DOHH2 (cell line): ENCODE measurements around the gene PPM1F.

Experiments used
- H3F3A ChIP-seq: fragments of 200-600 bp; sonication (generic), shearing (Covaris generic); 2 replicates; pipeline ENCODE4 v1.6.0; 2016; ENCODE audit warnings: antibody characterized with exemption, mild to moderate bottlenecking; ENCODE audit not compliant: control insufficient read depth, insufficient read depth
- H3K27ac ChIP-seq: fragments of 200-600 bp; sonication (generic); 2 replicates; pipeline ENCODE4 v1.5.1; 2014; ENCODE audit warnings: low read depth, mild to moderate bottlenecking, low read length, moderate library complexity
- H3K27me3 ChIP-seq: fragments of 200-600 bp; sonication (generic); 2 replicates; pipeline ENCODE4 v1.6.1; 2014; ENCODE audit warnings: mild to moderate bottlenecking, low read length, mixed read lengths; ENCODE audit not compliant: control insufficient read depth
- H3K36me3 ChIP-seq: fragments of 200-600 bp; sonication (generic); 2 replicates; pipeline ENCODE4 v1.6.1; 2014; ENCODE audit warnings: mild to moderate bottlenecking, low read length, moderate library complexity, mixed read lengths; ENCODE audit not compliant: control insufficient read depth
- H3K4me1 ChIP-seq: fragments of 200-600 bp; sonication (generic); 2 replicates; pipeline ENCODE4 v1.6.1; 2014; ENCODE audit warnings: mild to moderate bottlenecking, low read length, mixed read lengths; ENCODE audit not compliant: control insufficient read depth
- H3K4me2 ChIP-seq: fragments of 200-600 bp; sonication (generic); 2 replicates; pipeline ENCODE4 v1.6.0; 2014; ENCODE audit warnings: mild to moderate bottlenecking, low read length, moderate library complexity
- H3K4me3 ChIP-seq: fragments of 200-600 bp; sonication (generic); 2 replicates; pipeline ENCODE4 v1.5.1; 2014; ENCODE audit warnings: mild to moderate bottlenecking, low read length, mixed read lengths
- H3K79me2 ChIP-seq: fragments of 200-600 bp; sonication (generic); 2 replicates; pipeline ENCODE4 v1.6.1; 2014; ENCODE audit warnings: mild to moderate bottlenecking, low read length, mixed read lengths; ENCODE audit not compliant: control insufficient read depth
- H3K9me2 ChIP-seq: fragments of 200-600 bp; sonication (generic); replicated peaks from 2 replicates; pipeline ENCODE4 v1.6.1; 2014; ENCODE audit warnings: mild to moderate bottlenecking, low read length, mixed read lengths; ENCODE audit not compliant: control insufficient read depth
- H3K9me3 ChIP-seq: fragments of 200-600 bp; sonication (generic); 2 replicates; pipeline ENCODE4 v1.6.1; 2014; ENCODE audit warnings: antibody characterized with exemption, low read length, mixed read lengths; ENCODE audit not compliant: control insufficient read depth, insufficient read depth
- H4K20me1 ChIP-seq: fragments of 200-600 bp; sonication (generic); 2 replicates; pipeline ENCODE4 v1.6.0; 2014; ENCODE audit warnings: low read depth, mild to moderate bottlenecking, antibody characterized with exemption, low read length, moderate library complexity; ENCODE audit not compliant: control insufficient read depth, insufficient read depth
- CTCF ChIP-seq: fragments of 200-600 bp; sonication (generic); IDR thresholded peaks from one replicate; pipeline ENCODE4 v1.5.1; 2014; ENCODE audit warnings: antibody characterized with exemption, mild to moderate bottlenecking, low read depth, low read length; ENCODE audit not compliant: poor library complexity, severe bottlenecking
- EZH2phosphoT487 ChIP-seq: fragments of 200-600 bp; sonication (generic); IDR thresholded peaks from 2 replicates; pipeline ENCODE4 v1.6.1; 2017; ENCODE audit warnings: borderline replicate concordance, mild to moderate bottlenecking, antibody characterized with exemption, low read length, moderate library complexity, mixed read lengths

Gene PPM1F

GRCh38 chr22:21917959-21918261, 34.7 kb downstream of the PPM1F start:
- TF ChIP-seq EZH2phosphoT487 (no peak), CTCF (no peak)

GRCh38 chr22:21917181-21917958, 35.3 kb downstream of the PPM1F start:
- Histone ChIP-seq H3K27ac (no peak overlapping the region), H3F3A (no peaks in the 10 kb centered on the region), H3K36me3 (no peaks in the 10 kb centered on the region), H4K20me1 (no peaks in the 10 kb centered on the region), H3K4me1 (no peaks in the 10 kb centered on the region), H3K79me2 (no peaks in the 10 kb centered on the region), H3K27me3 (no peaks in the 10 kb centered on the region), H3K4me3 (no peak overlapping the region), H3K9me2 (no peaks in the 10 kb centered on the region), H3K4me2 (no peak overlapping the region), H3K9me3 (no peaks in the 10 kb centered on the region)
- TF ChIP-seq CTCF, result no peak

More at GRCh38 chr22:21917959-21918261, 34.7 kb downstream of the PPM1F start:
- no peaks in the 10 kb centered on the region for H3K79me2 ChIP-seq
- H3K27ac ChIP-seq, result no peak overlapping the region
- no peak overlapping the region for H3K4me3 ChIP-seq
- no peaks in the 10 kb centered on the region for H3K36me3 ChIP-seq
- H3K4me1 ChIP-seq, result no peaks in the 10 kb centered on the region
- no peaks in the 10 kb centered on the region for H3K27me3 ChIP-seq
- H3F3A ChIP-seq, result no peaks in the 10 kb centered on the region
- no peaks in the 10 kb centered on the region for H3K9me2 ChIP-seq
- no peaks in the 10 kb centered on the region for H4K20me1 ChIP-seq
- H3K9me3 ChIP-seq, result no peaks in the 10 kb centered on the region
- no peak overlapping the region for H3K4me2 ChIP-seq

DNA sequence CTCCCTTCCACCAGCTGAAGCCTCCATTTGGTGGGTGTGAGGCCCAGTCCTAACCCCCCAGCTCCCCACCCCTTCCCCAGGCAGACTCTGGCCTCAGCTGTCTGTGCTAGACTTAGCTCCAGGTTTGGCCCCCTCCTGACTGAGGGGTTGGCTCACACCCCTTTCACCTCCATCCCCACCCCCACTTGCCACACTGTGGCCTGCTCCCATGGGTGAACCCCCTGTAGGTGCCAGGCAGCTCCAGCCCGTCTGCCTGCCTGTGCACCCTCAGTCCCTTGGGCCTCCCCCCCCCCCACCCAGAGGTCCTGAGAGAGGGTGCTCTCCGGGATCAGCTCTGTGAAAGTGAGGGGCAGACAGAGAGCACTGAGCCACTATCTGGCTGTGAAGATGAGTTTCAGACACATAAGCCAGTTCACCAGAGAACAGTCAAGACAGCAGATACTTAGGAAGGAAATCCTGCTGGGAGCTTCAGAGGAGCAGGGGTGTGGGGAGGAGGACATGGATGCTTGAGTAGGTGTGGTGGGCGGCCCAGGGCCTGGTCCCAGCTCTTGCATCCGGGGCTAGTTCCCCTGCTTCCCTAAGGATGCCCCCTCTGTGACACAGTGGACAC, 36.2 kb downstream of the PPM1F start:
- H3K36me3 ChIP-seq, result no peaks in the 10 kb centered on the region
- TF ChIP-seq CTCF (no peak), EZH2phosphoT487 (no peak)
- no peak overlapping the region for H3K27ac ChIP-seq
- H3K4me2 ChIP-seq, result no peak overlapping the region
- no peaks in the 10 kb centered on the region for H3K79me2 ChIP-seq
- H3K27me3 ChIP-seq, result no peaks in the 10 kb centered on the region
- no peaks in the 10 kb centered on the region for H3F3A ChIP-seq
- H4K20me1 ChIP-seq, result no peaks in the 10 kb centered on the region
- no peak overlapping the region for H3K4me3 ChIP-seq
- H3K4me1 ChIP-seq, result no peaks in the 10 kb centered on the region
- no peaks in the 10 kb centered on the region for H3K9me2 ChIP-seq
- H3K9me3 ChIP-seq, result no peaks in the 10 kb centered on the region
